Measurements from ENCODE around the gene PTF1A.
"Not testable (repeated sequence)": the region's sequence is repeated elsewhere in the genome, so short reads cannot be mapped to it uniquely, and the experiment has no call there.

Gene PTF1A

GRCh38 chr10:23203369-23204325, 11.5 kb downstream of the PTF1A start:
- no peak for DNase-seq

- no peak for DNase-seq
These were observed 12.7 kb downstream of the PTF1A start for GRCh38 chr10:23204773-23205172.

GRCh38 chr10:23205972-23206642, 14.0 kb downstream of the PTF1A start:
- DNase-seq = no peak

- no peak for DNase-seq
These were observed 25.4 kb downstream of the PTF1A start for GRCh38 chr10:23217471-23217870.

GRCh38 chr10:23230582-23230981, 38.5 kb downstream of the PTF1A start:
- DNase-seq = no peak

DNA sequence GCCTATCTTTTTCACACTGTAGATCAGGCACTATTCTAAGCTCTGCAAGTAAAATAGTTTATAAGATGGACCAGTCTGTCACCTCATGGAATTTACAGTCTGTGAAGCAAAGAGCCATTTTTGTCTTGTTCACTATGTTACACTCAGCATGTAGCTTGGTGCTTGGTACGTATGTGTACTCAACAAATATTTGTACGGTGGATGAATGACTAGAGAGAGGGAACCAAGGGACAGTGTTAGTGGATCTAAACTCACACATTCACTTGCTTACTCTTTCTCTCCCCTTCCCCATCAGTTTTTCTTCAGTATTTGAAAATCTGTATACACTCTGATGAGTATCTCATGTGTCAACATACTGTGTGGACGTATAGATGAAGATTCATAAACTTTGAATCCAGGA, 45.9 kb downstream of the PTF1A start:
- no peak for DNase-seq

DNA sequence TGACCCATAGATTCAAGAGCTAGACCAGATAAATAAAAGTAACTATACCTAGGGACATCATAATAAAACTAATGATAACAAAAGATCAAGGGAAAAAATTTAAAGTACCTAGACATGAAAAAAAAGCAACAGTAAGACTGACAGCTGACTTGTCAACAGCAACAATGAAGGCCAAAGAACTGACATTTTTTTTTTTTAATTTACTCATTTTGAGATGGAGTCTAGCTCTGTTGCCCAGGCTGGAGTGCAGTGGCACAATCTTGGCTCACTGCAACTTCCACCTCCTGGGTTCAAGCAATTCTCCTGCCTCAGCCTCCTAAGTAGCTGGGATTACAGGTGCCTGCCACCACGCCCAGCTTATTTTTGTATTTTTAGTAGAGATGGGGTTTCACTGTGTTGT, 49.7 kb downstream of the PTF1A start:
- DNase-seq = not testable (repeated sequence)

All from right kidney (tissue), 1 donor.